ENCODE measurements around the gene ZNF311. TPM values are rescaled to one million over a fixed set of nuclear protein-coding genes. Genes with fewer than 3 reads are reported as not detected.

Gene ZNF311
- total and polyA plus RNA-seq, 2 of the 13 experiments (the other 11 are each of a cell fraction or from before 2014, with no cell fraction given), result not detected

DNA sequence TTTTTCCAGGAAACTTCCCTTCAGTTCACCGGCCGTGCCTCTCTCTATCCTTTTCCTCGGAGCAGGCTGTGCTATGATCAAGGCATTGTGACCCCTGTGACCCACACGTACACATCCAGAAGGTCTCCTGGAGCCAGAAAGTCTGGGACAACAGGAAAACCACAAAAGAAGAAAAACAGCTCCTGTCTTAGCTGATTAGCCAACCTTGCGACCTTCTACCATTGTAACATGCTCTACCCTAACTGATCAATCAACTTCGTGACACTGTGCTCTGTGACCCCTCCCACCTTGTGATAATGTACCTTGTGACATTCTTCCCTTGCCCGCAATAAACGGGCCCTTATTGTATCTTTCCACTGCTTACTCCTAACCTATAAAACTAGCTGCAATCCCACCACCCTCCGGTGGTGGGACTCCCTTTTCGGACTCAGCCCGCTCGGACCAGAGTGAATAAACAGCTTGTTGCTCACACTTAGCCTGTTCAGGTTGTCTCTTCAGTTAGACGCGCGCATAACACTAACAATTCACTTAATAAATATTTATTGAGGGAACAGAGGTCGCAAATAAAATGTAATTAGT lies 24.2 kb downstream of the ZNF311 start (continued):
- TF ChIP-seq, protein P1, sequence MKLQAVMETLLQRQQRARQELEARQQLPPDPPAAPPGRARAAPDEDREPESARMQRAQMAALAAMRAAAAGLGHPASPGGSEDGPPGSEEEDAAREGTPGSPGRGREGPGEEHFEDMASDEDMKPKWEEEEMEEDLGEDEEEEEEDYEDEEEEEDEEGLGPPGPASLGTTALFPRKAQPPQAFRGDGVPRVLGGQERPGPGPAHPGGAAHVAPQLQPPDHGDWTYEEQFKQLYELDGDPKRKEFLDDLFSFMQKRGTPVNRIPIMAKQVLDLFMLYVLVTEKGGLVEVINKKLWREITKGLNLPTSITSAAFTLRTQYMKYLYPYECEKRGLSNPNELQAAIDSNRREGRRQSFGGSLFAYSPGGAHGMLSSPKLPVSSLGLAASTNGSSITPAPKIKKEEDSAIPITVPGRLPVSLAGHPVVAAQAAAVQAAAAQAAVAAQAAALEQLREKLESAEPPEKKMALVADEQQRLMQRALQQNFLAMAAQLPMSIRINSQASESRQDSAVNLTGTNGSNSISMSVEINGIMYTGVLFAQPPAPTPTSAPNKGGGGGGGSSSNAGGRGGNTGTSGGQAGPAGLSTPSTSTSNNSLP (IDR thresholded peaks at IDR 0.05; ENCODE audit: low read depth, low read length), result peak; percentile 89; the same call in 1 of the 2 replicates
- TF ChIP-seq, protein P2, sequence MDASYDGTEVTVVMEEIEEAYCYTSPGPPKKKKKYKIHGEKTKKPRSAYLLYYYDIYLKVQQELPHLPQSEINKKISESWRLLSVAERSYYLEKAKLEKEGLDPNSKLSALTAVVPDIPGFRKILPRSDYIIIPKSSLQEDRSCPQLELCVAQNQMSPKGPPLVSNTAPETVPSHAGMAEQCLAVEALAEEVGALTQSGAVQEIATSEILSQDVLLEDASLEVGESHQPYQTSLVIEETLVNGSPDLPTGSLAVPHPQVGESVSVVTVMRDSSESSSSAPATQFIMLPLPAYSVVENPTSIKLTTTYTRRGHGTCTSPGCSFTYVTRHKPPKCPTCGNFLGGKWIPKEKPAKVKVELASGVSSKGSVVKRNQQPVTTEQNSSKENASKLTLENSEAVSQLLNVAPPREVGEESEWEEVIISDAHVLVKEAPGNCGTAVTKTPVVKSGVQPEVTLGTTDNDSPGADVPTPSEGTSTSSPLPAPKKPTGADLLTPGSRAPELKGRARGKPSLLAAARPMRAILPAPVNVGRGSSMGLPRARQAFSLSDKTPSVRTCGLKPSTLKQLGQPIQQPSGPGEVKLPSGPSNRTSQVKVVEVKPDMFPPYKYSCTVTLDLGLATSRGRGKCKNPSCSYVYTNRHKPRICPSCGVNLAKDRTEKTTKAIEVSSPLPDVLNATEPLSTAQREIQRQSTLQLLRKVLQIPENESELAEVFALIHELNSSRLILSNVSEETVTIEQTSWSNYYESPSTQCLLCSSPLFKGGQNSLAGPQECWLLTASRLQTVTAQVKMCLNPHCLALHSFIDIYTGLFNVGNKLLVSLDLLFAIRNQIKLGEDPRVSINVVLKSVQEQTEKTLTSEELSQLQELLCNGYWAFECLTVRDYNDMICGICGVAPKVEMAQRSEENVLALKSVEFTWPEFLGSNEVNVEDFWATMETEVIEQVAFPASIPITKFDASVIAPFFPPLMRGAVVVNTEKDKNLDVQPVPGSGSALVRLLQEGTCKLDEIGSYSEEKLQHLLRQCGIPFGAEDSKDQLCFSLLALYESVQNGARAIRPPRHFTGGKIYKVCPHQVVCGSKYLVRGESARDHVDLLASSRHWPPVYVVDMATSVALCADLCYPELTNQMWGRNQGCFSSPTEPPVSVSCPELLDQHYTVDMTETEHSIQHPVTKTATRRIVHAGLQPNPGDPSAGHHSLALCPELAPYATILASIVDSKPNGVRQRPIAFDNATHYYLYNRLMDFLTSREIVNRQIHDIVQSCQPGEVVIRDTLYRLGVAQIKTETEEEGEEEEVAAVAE (CRISPR knock-in tag; IDR thresholded peaks at IDR 0.05; ENCODE audit: borderline replicate concordance), result no peak
- no peak for TF ChIP-seq MLLT10 (CRISPR knock-in tag; IDR thresholded peaks at IDR 0.05)
- TF ChIP-seq ZNF207 (IDR thresholded peaks at IDR 0.05; ENCODE audit: borderline replicate concordance), result no peak
- TF ChIP-seq ZNF839 (CRISPR knock-in tag; IDR thresholded peaks at IDR 0.05; ENCODE audit: borderline replicate concordance), result no peak
- peak; percentile 30; the same call in 1 of the 2 replicates for TF ChIP-seq ZNF292 (CRISPR knock-in tag; IDR thresholded peaks at IDR 0.05; ENCODE audit: borderline replicate concordance, low read depth)
- TF ChIP-seq, protein P3, sequence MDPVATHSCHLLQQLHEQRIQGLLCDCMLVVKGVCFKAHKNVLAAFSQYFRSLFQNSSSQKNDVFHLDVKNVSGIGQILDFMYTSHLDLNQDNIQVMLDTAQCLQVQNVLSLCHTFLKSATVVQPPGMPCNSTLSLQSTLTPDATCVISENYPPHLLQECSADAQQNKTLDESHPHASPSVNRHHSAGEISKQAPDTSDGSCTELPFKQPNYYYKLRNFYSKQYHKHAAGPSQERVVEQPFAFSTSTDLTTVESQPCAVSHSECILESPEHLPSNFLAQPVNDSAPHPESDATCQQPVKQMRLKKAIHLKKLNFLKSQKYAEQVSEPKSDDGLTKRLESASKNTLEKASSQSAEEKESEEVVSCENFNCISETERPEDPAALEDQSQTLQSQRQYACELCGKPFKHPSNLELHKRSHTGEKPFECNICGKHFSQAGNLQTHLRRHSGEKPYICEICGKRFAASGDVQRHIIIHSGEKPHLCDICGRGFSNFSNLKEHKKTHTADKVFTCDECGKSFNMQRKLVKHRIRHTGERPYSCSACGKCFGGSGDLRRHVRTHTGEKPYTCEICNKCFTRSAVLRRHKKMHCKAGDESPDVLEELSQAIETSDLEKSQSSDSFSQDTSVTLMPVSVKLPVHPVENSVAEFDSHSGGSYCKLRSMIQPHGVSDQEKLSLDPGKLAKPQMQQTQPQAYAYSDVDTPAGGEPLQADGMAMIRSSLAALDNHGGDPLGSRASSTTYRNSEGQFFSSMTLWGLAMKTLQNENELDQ (CRISPR knock-in tag; IDR thresholded peaks at IDR 0.05; ENCODE audit: borderline replicate concordance), result peak; percentile 34; the same call in 1 of the 2 replicates
- TF ChIP-seq, protein P4, sequence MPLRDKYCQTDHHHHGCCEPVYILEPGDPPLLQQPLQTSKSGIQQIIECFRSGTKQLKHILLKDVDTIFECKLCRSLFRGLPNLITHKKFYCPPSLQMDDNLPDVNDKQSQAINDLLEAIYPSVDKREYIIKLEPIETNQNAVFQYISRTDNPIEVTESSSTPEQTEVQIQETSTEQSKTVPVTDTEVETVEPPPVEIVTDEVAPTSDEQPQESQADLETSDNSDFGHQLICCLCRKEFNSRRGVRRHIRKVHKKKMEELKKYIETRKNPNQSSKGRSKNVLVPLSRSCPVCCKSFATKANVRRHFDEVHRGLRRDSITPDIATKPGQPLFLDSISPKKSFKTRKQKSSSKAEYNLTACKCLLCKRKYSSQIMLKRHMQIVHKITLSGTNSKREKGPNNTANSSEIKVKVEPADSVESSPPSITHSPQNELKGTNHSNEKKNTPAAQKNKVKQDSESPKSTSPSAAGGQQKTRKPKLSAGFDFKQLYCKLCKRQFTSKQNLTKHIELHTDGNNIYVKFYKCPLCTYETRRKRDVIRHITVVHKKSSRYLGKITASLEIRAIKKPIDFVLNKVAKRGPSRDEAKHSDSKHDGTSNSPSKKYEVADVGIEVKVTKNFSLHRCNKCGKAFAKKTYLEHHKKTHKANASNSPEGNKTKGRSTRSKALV (CRISPR knock-in tag; IDR thresholded peaks at IDR 0.05), result 0 out of 2 replicates have a peak, but pooled peaks have one; percentile 17
- TF ChIP-seq ZNF333 (CRISPR knock-in tag; IDR thresholded peaks at IDR 0.05; ENCODE audit: borderline replicate concordance), result no peak
- no peak for TF ChIP-seq KMT2B (CRISPR knock-in tag; IDR thresholded peaks at IDR 0.05)
- TF ChIP-seq NR1H2 (CRISPR knock-in tag; IDR thresholded peaks at IDR 0.05; ENCODE audit: borderline replicate concordance, low read depth), result no peak
- peak; percentile 89 for TF ChIP-seq FOXO1 (CRISPR knock-in tag; IDR thresholded peaks at IDR 0.05)
- no peak for TF ChIP-seq TMF1 (CRISPR knock-in tag; IDR thresholded peaks at IDR 0.05; ENCODE audit: low read depth)
- TF ChIP-seq, protein P5, sequence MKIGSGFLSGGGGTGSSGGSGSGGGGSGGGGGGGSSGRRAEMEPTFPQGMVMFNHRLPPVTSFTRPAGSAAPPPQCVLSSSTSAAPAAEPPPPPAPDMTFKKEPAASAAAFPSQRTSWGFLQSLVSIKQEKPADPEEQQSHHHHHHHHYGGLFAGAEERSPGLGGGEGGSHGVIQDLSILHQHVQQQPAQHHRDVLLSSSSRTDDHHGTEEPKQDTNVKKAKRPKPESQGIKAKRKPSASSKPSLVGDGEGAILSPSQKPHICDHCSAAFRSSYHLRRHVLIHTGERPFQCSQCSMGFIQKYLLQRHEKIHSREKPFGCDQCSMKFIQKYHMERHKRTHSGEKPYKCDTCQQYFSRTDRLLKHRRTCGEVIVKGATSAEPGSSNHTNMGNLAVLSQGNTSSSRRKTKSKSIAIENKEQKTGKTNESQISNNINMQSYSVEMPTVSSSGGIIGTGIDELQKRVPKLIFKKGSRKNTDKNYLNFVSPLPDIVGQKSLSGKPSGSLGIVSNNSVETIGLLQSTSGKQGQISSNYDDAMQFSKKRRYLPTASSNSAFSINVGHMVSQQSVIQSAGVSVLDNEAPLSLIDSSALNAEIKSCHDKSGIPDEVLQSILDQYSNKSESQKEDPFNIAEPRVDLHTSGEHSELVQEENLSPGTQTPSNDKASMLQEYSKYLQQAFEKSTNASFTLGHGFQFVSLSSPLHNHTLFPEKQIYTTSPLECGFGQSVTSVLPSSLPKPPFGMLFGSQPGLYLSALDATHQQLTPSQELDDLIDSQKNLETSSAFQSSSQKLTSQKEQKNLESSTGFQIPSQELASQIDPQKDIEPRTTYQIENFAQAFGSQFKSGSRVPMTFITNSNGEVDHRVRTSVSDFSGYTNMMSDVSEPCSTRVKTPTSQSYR (CRISPR knock-in tag; IDR thresholded peaks at IDR 0.05; ENCODE audit: borderline replicate concordance), result no peak
